ENCODE data around the gene PHACTR3. TPM values are rescaled to one million over a fixed set of nuclear protein-coding genes. Genes with fewer than 3 reads are reported as not detected.

The PHACTR3 gene
- total and polyA plus RNA-seq, 2 donors (not counting 3 experiments of a cell fraction or from before 2014, with no cell fraction given): not detected

GRCh38 chr20:59812286-59813125, 208.2 kb downstream of the PHACTR3 start:
- Histone ChIP-seq H3K9ac (replicated peaks; ENCODE audit: extremely low read depth, insufficient read depth, low read length) (no peak overlapping the region), H3K4me3 (replicated peaks in 1 of 3; ENCODE audit: insufficient read depth in 1 of 3, low read depth in 1 of 3, low read length in 3 of 3) (no peak overlapping the region), H2AFZ (ENCODE audit: low read depth, low read length) (no peak overlapping the region), H3K27ac (ENCODE audit: insufficient read depth, low read depth, low read length) (no peak overlapping the region), H3K4me1 (ENCODE audit: control insufficient read depth, extremely low read depth, insufficient read depth, low read length) (no peaks in the 10 kb centered on the region), H3K4me2 (ENCODE audit: insufficient read depth, low read length) (no peak overlapping the region), H3K79me2 (ENCODE audit: control insufficient read depth, insufficient read depth, low read length) (no peaks in the 10 kb centered on the region), H4K20me1 (replicated peaks; ENCODE audit: control insufficient read depth, extremely low read depth, insufficient read depth, low read length) (no peaks in the 10 kb centered on the region), H3K36me3 (ENCODE audit: control insufficient read depth in 2 of 2, extremely low read depth in 1 of 2, insufficient read depth in 2 of 2, low read length in 2 of 2) (no peaks in the 10 kb centered on the region), H3K9me3 (replicated peaks; ENCODE audit: control insufficient read depth, insufficient read depth, low read length) (no peaks in the 10 kb centered on the region), H3K27me3 (ENCODE audit: control insufficient read depth in 2 of 2, insufficient read depth in 2 of 2, low read length in 2 of 2) (no peaks in the 10 kb centered on the region), H3K9me1 (replicated peaks; ENCODE audit: control insufficient read depth, extremely low read depth, insufficient read depth, low read length) (no peaks in the 10 kb centered on the region)
- DNase-seq (ENCODE audit: low read depth, low spot score) (no peak), FAIRE-seq (no peak)
- TF ChIP-seq POLR2A (IDR thresholded peaks at IDR 0.05; ENCODE audit: low read depth, low read length) (no peak), JUN (IDR thresholded peaks at IDR 0.05; ENCODE audit: borderline replicate concordance, insufficient read depth, insufficient read length, low read depth) (no peak), MAX (IDR thresholded peaks at IDR 0.05; ENCODE audit: insufficient read depth, insufficient read length) (no peak), FOS (IDR thresholded peaks at IDR 0.05; ENCODE audit: borderline replicate concordance, insufficient read depth, low read length) (no peak), GATA2 (IDR thresholded peaks at IDR 0.05; ENCODE audit: insufficient read depth, insufficient read length, low read depth, low read length) (no peak), MYC (IDR thresholded peaks at IDR 0.05; ENCODE audit: low read depth, low read length) (no peak), POLR2AphosphoS5 (IDR thresholded peaks at IDR 0.05; ENCODE audit: insufficient read depth, low read depth, low read length) (no peak), CTCF (IDR thresholded peaks at IDR 0.05; ENCODE audit: extremely low read depth in 1 of 2, insufficient read depth in 1 of 2, low read depth in 1 of 2, low read length in 2 of 2) (no peak), EZH2 (IDR thresholded peaks at IDR 0.05; ENCODE audit: borderline replicate concordance, low read depth, low read length, severe bottlenecking) (no peak)
- CTCF ChIA-PET: no interaction called here
- POLR2A ChIA-PET: no interaction called here
- intact Hi-C loops (cut with micrococcal nuclease): no loop called here
- dilution Hi-C loops (cut with MboI; ENCODE audit: extremely low pct_ligation_motif_present, low sequenced_read_pairs): no loop called here
- BruUV-seq (replicated peaks): no TSS peak
